GM10248 (cell line): ENCODE measurements around the gene ALKBH4.
"Not testable (repeated sequence)": the region's sequence is repeated elsewhere in the genome, so short reads cannot be mapped to it uniquely, and the experiment has no call there.

ENCODE experiments used
- CTCF ChIA-PET: fragments of 300-600 bp; sonication (Branson Sonifier 250); formaldehyde crosslinking; extraction: SDS; loops from one replicate; lab custom pipeline; 2021; ENCODE audit warnings: antibody characterized with exemption; lab: Yijun Ruan, JAX
- POLR2A ChIA-PET: fragments of 350-650 bp; sonication (Branson Sonifier 250); formaldehyde crosslinking; extraction: SDS; loops from one replicate; lab custom pipeline; 2020; ENCODE audit warnings: antibody characterized with exemption; lab: Yijun Ruan, JAX
- DNase-seq: peaks from one replicate; pipeline ENCODE4 v3.0.0; 2012; ENCODE audit errors: extremely low spot score
- CTCF ChIP-seq: IDR thresholded peaks from 2 replicates; pipeline ENCODE4 v1.5.1; 2012; ENCODE audit warnings: mild to moderate bottlenecking, low read depth; ENCODE audit errors: extremely low read depth, missing control alignments, control extremely low read depth

Gene ALKBH4

GRCh38 chr7:102484317-102484716 is 19.7 kb upstream of the ALKBH4 start:
- POLR2A ChIA-PET, DNase-seq, CTCF ChIA-PET: not testable (repeated sequence)

- DNase-seq, CTCF ChIA-PET, POLR2A ChIA-PET: not testable (repeated sequence)
These were observed 17.3 kb upstream of the ALKBH4 start for GRCh38 chr7:102481962-102482361.

GRCh38 chr7:102479982-102480637 is 15.4 kb upstream of the ALKBH4 start:
- CTCF ChIA-PET, result interaction anchor here (1.2 kb wide), 1 partner anchor 14 kb away, joined by 7 read pairs; no protein-coding TSS in a partner anchor
- POLR2A ChIA-PET, DNase-seq: not testable (repeated sequence)
- TF ChIP-seq CTCF, result peak; percentile 40

- CTCF ChIA-PET, DNase-seq, POLR2A ChIA-PET: not testable (repeated sequence)
These were observed 14.5 kb upstream of the ALKBH4 start for GRCh38 chr7:102479209-102479584.

- CTCF ChIA-PET, POLR2A ChIA-PET, DNase-seq: not testable (repeated sequence)
- peak; percentile 55 for TF ChIP-seq CTCF
These were observed 13.9 kb upstream of the ALKBH4 start, which contains the start of gene POLR2J for GRCh38 chr7:102478314-102479208. Gene POLR2J (minus strand): TSS chr7:102478922. CDS start chr7:102478860, 62 bp downstream.

GRCh38 chr7:102474736-102475435 is 10.2 kb upstream of the ALKBH4 start:
- POLR2A ChIA-PET, CTCF ChIA-PET, DNase-seq: not testable (repeated sequence)

- POLR2A ChIA-PET, result not testable (repeated sequence)
- CTCF ChIA-PET, result interaction anchor here (1.9 kb wide), 1 partner anchor 69 kb away, joined by 4 read pairs; no protein-coding TSS in a partner anchor
These were observed 9.5 kb upstream of the ALKBH4 start for GRCh38 chr7:102474116-102474515.

GRCh38 chr7:102473271-102473991 is 8.8 kb upstream of the ALKBH4 start:
- DNase-seq, result no peak
- ChIA-PET CTCF (interaction anchor here (1.9 kb wide), 1 partner anchor 69 kb away, joined by 4 read pairs; no protein-coding TSS in a partner anchor), POLR2A (no interaction called here)
- no peak for TF ChIP-seq CTCF

More at GRCh38 chr7:102474116-102474515, 9.5 kb upstream of the ALKBH4 start:
- not testable (repeated sequence) for DNase-seq
